MCF 10A (cell line): Measurements from ENCODE around the gene RPH3AL. TPM values are rescaled to one million over a fixed set of nuclear protein-coding genes. Genes with fewer than 3 reads are reported as not detected.

Source experiments
- BruUV-seq: library from RNA; stranded (reverse); fragments of 400-500 nt; replicated peaks from 2 replicates; lab custom pipeline; 2021; lab: Mats Ljungman, UMichigan
- CTCF ChIA-PET: fragments of 300-600 bp; sonication (Branson Sonifier 250); formaldehyde crosslinking; extraction: SDS; loops from one replicate; lab custom pipeline; 2021; ENCODE audit warnings: antibody characterized with exemption, inconsistent platforms; lab: Yijun Ruan, JAX
- POLR2A ChIA-PET: fragments of 300-600, 350-650 bp; sonication (Branson Sonifier 250); formaldehyde crosslinking; extraction: SDS; loops from one replicate; lab custom pipeline; 2020; ENCODE audit warnings: antibody characterized with exemption, inconsistent platforms; lab: Yijun Ruan, JAX
- DNase-seq: peaks from one replicate; pipeline ENCODE4 v3.0.0-alpha.2; 2018; ENCODE audit not compliant: unreplicated experiment
- H3K27ac Mint-ChIP-seq: one replicate; pipeline ENCODE4 v1.8.0; 2022; ENCODE audit warnings: mild to moderate bottlenecking, low read depth, mixed read lengths; ENCODE audit not compliant: unreplicated experiment
- H3K27me3 Mint-ChIP-seq: one replicate; pipeline ENCODE4 v1.8.0; 2022; ENCODE audit warnings: mixed read lengths; ENCODE audit not compliant: insufficient read depth, unreplicated experiment
- H3K36me3 Mint-ChIP-seq: one replicate; pipeline ENCODE4 v1.8.0; 2022; ENCODE audit warnings: mild to moderate bottlenecking, moderate library complexity, mixed read lengths; ENCODE audit not compliant: insufficient read depth, unreplicated experiment
- H3K4me1 Mint-ChIP-seq: one replicate; pipeline ENCODE4 v1.8.0; 2022; ENCODE audit warnings: mixed read lengths; ENCODE audit not compliant: insufficient read depth, unreplicated experiment
- H3K4me3 Mint-ChIP-seq: one replicate; pipeline ENCODE4 v1.8.0; 2022; ENCODE audit warnings: mild to moderate bottlenecking, moderate library complexity, mixed read lengths; ENCODE audit not compliant: unreplicated experiment
- H3K9me3 Mint-ChIP-seq: one replicate; pipeline ENCODE4 v1.8.0; 2022; ENCODE audit warnings: mixed read lengths; ENCODE audit not compliant: unreplicated experiment
- intact Hi-C: fragments of 100-400 bp; cut with micrococcal nuclease; formaldehyde crosslinking; loops from 2 replicates; pipeline ENCODE4 v1.14.1; 2022
- total RNA-seq: library from RNA; stranded (reverse); gene quantifications from 2 replicates; pipeline ENCODE4 v1.2.3, GENCODE V29; 2022
- TF ChIP-seq, protein P1 (sequence below): fragments of 200-600 bp; IDR thresholded peaks from one replicate; pipeline ENCODE4 v1.8.0; 2022; ENCODE audit warnings: antibody characterized with exemption, mild to moderate bottlenecking; ENCODE audit not compliant: unreplicated experiment

Gene RPH3AL
- total RNA-seq, 1 experiment from 2014 or later, result 0.89 TPM

DNA sequence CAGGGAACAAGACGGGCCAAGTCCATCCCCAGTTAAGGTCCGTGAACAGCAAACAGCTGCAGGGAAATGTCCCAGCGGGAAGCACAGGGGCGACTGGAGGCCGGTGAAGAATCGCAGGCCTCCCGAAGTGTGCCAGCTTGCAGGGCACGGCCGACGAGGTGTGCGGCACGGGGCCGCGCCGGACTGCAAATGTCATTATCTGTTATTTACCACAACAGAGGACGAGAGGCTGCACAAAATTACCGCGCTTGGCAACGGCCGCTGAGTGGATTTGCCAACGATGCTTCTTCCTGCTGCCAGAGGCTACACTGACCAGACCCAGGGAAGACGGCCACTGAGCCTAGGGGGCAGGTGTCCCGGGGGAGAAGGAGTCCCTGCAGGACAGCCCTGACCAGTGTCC is 53.1 kb downstream of the RPH3AL start:
- no TSS peak for BruUV-seq
- CTCF ChIA-PET, result interaction anchor here (0.6 kb wide), 1 partner anchor 887 kb away, joined by 3 read pairs; no protein-coding TSS in a partner anchor
- H3K27me3 Mint-ChIP-seq, result peaks cover 26% of the 10 kb centered on the region

GRCh38 chr17:298791-299450 is 53.7 kb downstream of the RPH3AL start:
- peaks cover 32% of the 10 kb centered on the region for H3K27me3 Mint-ChIP-seq
- no peaks in the 10 kb centered on the region for H3K9me3 Mint-ChIP-seq
- POLR2A ChIA-PET, result no interaction called here
- no peaks in the 10 kb centered on the region for H3K4me1 Mint-ChIP-seq
- intact Hi-C loops, result no loop called here
- BruUV-seq, result no TSS peak
- no peak overlapping the region for H3K4me3 Mint-ChIP-seq
- no peak overlapping the region for H3K27ac Mint-ChIP-seq
- H3K36me3 Mint-ChIP-seq, result no peaks in the 10 kb centered on the region
- DNase-seq, result no peak
- TF ChIP-seq, protein P1, sequence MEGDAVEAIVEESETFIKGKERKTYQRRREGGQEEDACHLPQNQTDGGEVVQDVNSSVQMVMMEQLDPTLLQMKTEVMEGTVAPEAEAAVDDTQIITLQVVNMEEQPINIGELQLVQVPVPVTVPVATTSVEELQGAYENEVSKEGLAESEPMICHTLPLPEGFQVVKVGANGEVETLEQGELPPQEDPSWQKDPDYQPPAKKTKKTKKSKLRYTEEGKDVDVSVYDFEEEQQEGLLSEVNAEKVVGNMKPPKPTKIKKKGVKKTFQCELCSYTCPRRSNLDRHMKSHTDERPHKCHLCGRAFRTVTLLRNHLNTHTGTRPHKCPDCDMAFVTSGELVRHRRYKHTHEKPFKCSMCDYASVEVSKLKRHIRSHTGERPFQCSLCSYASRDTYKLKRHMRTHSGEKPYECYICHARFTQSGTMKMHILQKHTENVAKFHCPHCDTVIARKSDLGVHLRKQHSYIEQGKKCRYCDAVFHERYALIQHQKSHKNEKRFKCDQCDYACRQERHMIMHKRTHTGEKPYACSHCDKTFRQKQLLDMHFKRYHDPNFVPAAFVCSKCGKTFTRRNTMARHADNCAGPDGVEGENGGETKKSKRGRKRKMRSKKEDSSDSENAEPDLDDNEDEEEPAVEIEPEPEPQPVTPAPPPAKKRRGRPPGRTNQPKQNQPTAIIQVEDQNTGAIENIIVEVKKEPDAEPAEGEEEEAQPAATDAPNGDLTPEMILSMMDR, result no peak
- CTCF ChIA-PET, result interaction anchor here (0.6 kb wide), 1 partner anchor 888 kb away, joined by 3 read pairs; no protein-coding TSS in a partner anchor

More for the DNA sequence above, 53.1 kb downstream of the RPH3AL start:
- DNase-seq, result no peak
- Mint-ChIP-seq H3K27ac (no peak overlapping the region), H3K4me3 (no peak overlapping the region), H3K36me3 (no peaks in the 10 kb centered on the region), H3K4me1 (no peaks in the 10 kb centered on the region), H3K9me3 (no peaks in the 10 kb centered on the region)
- intact Hi-C loops, result no loop called here
- TF ChIP-seq, protein P1, result no peak
- POLR2A ChIA-PET, result no interaction called here

DNA sequence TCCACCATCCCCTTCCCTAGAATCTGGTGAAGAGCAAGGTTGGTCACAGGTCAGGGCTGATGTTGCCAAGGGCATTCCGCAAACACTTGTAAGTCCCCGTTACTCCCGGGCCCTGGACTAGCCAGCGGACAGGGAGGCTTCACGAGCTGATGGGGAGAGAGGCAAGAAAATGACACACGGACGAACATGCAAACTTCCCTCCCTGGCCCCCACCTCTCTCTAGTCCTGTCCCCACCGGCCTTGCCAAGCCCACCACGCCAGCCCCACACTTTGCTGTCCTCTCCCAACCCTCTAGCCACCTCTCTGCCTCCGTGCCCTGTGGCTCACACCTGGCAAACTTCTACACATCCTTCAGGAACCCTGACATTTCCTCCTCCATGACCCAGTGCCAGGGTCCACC is 54.8 kb downstream of the RPH3AL start:
- DNase-seq, result no peak
- intact Hi-C loops, result no loop called here
- Mint-ChIP-seq H3K4me1 (no peaks in the 10 kb centered on the region), H3K27me3 (peaks cover 44% of the 10 kb centered on the region), H3K9me3 (no peaks in the 10 kb centered on the region), H3K4me3 (no peak overlapping the region), H3K36me3 (no peaks in the 10 kb centered on the region), H3K27ac (no peak overlapping the region)
- BruUV-seq, result no TSS peak
- ChIA-PET CTCF (no interaction called here), POLR2A (no interaction called here)
- TF ChIP-seq, protein P1, result no peak

- intact Hi-C loops, result no loop called here
- no TSS peak for BruUV-seq
- Mint-ChIP-seq H3K4me3 (no peak overlapping the region), H3K9me3 (no peaks in the 10 kb centered on the region), H3K27me3 (peaks cover 45% of the 10 kb centered on the region), H3K4me1 (no peaks in the 10 kb centered on the region), H3K27ac (no peak overlapping the region), H3K36me3 (no peaks in the 10 kb centered on the region)
- ChIA-PET CTCF (interaction anchor here (0.6 kb wide), 2 partner anchors 817 to 1279 kb away, joined by 3 to 4 read pairs; no protein-coding TSS in a partner anchor), POLR2A (no interaction called here)
- DNase-seq, result no peak
- TF ChIP-seq, protein P1, result no peak
These were observed 55.5 kb downstream of the RPH3AL start for GRCh38 chr17:296906-297690.
